Measurements from ENCODE around the gene CPT1B. TPM values are rescaled to one million over a fixed set of nuclear protein-coding genes. Genes with fewer than 3 reads are reported as not detected.

The CPT1B gene
- 2.0 and 2.5 TPM in 2 replicates for total RNA-seq

DNA sequence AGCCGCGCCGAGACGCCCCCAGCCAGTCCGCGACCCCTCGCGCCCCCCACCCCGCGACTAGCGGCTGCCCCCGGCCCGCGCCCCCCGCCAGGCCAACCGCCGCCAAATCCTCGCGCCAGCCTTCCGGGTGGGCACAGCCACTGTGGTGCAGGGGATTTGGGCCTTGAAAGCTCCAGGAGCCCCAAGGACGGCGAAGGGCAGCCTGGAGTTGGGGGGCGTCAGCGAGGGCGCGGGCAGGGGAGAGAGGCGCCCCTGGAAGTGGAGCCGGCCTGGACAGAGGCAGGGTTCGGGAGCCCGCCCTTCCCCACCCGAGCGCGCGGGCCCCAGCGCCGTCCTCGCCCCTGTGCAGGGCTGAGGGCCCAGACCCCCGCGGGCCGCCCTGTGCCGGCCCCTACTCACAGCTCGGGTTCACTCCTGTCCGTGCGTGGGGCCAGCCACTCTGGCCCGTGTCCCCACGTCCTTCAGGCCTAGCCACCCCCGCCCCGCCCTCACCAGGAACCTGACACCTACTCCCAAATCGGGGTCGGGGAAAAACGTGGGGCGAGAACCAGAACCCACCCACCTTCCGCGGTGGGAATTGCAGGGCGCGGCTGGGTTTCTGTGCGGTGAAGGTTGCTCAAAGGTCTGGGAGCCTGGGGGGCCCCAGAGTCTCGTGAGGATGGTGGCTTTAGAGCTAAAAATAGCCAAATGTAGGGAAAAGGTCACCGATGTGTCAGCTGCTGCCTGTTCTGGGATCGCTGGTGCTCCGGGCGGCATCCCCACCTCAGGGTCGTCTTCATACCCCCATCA is at the start of gene CPT1B:
Gene CPT1B (minus strand): TSS at position 441 of the 789 bp plus-strand sequence. CDS start 512 bp downstream, outside the sequence.

DNA sequence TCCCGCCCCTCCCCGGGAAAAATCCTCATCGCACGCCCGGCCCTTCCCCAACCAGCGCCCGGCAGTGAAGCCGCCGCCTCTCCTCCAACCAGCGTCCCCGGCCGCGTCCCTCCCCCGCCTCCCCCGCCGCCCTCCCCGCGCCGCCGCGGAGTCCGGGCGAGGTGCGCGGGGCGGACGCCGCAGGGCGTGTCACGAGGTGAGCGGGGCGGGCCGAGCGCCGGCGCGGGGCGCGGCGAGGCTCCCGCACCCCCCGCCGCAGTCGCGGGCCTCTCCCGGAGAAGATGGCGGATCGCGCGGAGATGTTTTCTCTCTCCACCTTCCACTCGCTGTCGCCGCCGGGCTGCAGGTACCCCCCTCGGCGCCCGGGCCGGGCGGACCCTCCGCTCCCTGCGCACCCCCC is 22.3 kb upstream of the CPT1B start, which contains the start of gene MAPK8IP2:
Gene MAPK8IP2 (plus strand): TSS at position 256 of the 400 bp plus-strand sequence. CDS start 26 bp downstream, at position 282.

DNA sequence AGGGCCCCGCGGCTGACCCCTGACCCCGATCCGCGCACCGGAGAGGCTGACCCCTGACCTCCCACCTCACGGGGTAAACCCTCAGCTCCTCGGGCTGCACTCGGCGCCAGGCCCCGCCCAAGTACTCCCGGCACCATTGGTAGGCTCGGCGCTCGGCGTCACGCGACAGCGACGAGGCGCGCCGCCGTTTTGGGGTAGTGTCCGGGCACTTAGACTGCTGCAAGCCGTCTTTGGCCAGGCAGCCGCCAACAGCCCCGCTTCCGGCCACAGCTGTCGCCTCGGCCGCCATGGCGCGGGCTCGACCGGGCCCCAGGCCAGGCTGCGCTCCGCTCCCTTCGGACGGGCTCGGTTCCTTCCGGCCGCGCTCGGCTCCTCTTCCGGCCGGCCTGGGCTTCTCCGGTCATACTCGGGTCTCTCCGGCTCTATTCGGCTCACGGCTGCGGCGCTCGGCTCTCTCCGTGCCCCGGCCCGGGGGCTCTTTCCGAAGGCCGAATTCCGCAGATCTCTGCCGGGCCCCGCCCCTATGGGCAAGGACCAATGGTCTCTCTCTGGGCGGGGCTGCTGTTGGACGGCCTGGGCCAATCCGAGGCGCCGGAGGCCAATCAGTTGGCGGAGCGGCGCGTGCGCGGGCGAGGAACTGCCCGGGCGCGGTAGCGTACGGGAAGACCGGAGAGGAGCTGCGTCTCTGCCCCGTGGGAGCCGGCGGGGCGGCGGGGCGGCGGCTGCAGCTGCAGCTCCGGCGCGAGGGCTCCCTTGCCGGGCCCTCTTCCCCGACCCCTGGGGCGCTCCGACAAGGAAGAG is 4.5 kb upstream of the CPT1B start, which contains the start of gene CHKB:
Gene CHKB (minus strand): TSS at position 357 of the 801 bp plus-strand sequence. CDS start 68 bp downstream, at position 289.

DNA sequence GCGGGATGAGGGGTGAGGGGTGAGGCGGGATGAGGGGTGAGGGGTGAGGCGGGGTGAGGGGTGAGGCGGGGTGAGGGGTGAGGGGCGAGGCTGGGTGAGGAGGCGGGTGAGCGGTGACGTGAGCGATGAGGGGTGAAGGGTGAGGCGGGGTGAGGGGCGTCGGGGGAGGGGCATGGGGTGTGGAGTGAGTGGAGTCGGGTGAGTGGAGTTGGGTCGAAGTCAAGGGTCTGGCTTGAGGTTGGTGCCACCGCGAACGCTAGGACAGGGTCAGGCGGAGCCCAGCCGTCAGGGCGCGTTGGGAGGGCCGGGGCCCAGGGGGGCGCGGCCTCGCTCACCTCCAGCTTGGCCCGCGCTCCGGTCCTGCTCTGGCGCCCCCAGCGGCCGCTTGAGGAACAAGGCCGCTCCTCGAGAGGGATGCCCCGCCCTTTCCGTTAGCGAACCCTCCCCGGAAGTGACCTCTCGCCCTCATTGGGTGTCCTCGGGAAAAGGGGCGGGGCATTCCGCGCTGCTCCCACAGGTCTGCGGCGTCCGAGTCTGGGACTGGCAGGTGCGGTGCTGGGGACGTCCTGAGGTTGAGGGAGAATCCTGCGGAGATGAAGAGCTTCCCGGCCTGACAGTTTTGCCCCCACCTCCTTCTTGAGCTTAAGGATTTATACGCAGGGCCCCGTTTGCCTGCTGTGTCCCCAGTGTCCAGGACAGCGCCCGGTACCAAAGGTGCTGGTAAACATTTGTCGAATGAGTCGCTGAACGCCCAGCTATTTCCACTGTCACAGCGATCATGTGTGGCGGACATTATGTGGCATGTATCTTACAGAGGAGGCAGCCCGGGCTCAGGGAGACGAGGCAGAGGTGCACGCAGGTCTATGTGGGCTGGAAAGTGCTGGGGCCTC is 15.5 kb downstream of the CPT1B start, which contains the start of gene SYCE3:
Gene SYCE3 (minus strand): TSS at position 397 of the 890 bp plus-strand sequence. CDS start 6,514 bp downstream, outside the sequence.

DNA sequence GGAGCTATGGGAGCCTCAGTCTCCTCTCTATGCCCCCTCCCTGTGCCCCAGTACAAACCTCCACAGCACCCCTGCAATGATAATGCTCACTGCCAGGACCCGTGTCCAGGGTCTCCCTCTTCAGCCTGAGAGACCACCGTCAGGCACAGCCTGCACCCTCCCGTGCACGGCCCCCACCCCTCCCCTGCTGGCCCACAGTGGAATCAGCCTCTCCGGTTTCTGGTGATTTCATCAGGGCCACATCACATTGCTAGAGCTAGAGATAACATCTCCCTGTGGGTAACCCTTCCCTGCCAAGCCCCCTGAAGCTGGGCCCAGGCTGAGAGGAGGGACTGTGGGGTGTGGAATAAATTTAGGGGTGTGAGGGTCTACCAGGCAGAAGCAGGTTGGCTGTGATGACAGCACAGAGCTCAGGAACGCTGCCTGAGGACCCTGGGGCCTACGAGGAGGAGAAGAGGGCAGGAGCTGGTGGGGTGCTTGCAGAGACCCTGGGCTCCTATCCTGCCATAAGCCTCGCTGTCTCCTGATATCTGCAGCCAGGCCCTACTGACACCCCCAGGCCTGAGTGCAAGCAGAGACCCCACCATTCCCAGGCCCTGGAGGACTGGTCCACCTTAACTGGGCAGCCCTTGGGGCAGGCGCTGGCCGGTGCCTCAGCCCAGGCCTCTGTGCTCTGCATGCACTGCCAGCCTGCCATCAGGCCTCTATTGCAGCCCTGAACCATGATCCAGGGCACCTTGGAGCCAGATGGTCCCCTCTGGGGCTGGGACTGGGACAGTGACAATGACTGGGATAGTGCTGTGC is 32.5 kb downstream of the CPT1B start, which contains the start of gene KLHDC7B:
Gene KLHDC7B (plus strand): TSS at position 378 of the 804 bp plus-strand sequence. CDS start 345 bp downstream, at position 723.

DNA sequence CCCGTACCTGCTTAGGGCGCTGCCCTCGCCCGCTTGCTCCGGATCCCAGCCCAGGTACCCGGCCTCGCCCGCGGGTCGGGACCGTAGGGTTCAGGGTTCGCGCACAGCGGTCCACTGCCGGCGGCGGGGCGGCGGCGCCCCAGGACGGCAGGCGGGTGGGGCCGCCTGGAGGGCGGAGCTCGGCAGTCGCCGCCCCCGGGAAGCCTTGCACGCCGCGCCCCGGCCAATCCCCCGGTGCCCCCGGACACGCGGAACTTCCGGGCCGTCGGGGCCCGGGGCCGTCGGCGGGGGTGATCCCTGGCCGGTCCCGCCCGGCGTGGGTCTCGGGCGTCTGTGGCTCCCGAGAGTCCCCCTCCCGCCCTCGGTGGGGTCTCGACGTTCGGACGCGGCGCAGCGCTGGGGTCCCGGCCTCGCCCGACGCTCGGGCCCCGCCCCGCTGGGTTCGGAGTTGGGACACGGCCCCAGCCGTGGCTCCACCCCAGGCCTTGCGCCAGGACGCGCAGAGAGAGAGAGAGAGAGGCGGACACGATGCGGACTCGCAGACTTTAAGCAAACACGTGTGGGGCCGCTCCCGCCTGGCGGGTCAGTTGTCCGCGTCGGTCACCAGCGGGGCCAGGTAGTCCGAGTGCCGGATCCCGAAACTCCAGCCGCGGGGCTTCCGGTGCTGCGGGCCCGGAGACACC is 48.2 kb downstream of the CPT1B start, which contains the start of gene TYMP:
Gene TYMP (minus strand): TSS at position 116 of the 683 bp plus-strand sequence. CDS start 303 bp downstream, outside the sequence.

DNA sequence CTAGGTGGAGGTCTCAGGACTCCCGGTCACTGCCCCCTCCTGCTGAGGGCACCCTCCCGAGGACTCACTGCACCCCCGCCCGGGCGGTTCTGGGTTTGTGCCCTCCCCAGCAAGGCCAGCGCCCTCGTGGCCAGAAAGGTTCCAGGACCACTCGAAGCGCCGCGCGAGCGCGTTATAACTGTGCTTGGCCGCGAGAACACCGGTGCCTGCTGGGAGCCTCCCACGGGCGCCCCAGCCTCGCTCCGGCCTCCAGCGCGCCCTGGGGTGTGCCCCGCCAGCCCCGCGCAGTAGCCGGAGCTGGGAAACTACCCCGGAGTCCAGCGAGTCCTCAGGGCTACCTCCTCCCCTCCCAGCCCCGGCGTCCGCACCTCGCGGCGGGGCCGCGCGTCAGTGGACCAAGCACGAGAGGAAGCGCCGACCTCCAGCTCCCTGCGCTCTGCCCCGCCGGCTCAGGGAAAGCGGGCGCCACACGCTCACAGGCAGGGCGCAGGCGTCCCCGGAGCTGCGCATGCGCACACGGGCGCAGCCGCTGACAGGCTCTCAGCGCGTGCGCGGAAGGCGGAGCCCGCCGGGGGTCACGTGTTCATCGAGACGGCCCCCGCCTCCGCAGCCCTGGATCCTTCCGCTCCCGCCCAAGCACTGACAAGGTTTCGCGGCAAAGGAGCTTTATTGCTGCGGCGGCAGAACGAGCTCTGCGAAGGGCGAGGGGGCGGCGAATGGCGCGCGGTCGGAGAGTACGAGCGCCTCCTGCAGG is 52.9 kb downstream of the CPT1B start, which contains the start of gene SCO2:
Gene SCO2 (minus strand): TSS at position 495 of the 754 bp plus-strand sequence. CDS start 1,187 bp downstream, outside the sequence.

Other genes with a start within 250 kb of the CPT1B start
- gene PPP6R2, start 235.1 kb downstream of the CPT1B start, total RNA-seq, result 59.3 and 77.4 TPM in 2 replicates
- 50.7 and 68.9 TPM in 2 replicates for gene SBF1, start 103.4 kb downstream of the CPT1B start, total RNA-seq
- 0.48 and 0.65 TPM in 2 replicates for gene ADM2, start 96.9 kb downstream of the CPT1B start, total RNA-seq
- not detected in 2 replicates for gene MIOX, start 91.6 kb downstream of the CPT1B start, total RNA-seq
- 43.1 and 52.6 TPM in 2 replicates for gene LMF2, start 70.7 kb downstream of the CPT1B start, total RNA-seq
- 27.8 and 31.7 TPM in 2 replicates for gene NCAPH2, start 70.2 kb downstream of the CPT1B start, total RNA-seq
- 2.9 and 3.2 TPM in 2 replicates for gene SCO2, start 52.8 kb downstream of the CPT1B start, total RNA-seq
- gene TYMP, start 48.4 kb downstream of the CPT1B start, total RNA-seq, result 5.5 and 9.5 TPM in 2 replicates
- gene KLHDC7B, start 32.5 kb downstream of the CPT1B start, total RNA-seq, result under 0.01 TPM in 1 of 2 replicates, not detected in the other
- gene SYCE3, start 15.5 kb downstream of the CPT1B start, total RNA-seq, result not detected in 2 replicates
- 32.6 and 36.6 TPM in 2 replicates for gene CHKB, start 4.4 kb upstream of the CPT1B start, total RNA-seq
- 0.10 and 0.33 TPM in 2 replicates for gene MAPK8IP2, start 22.4 kb upstream of the CPT1B start, total RNA-seq
- 20.8 and 41.5 TPM in 2 replicates for gene ARSA, start 49.7 kb upstream of the CPT1B start, total RNA-seq
- gene SHANK3, start 94.4 kb upstream of the CPT1B start, total RNA-seq, result 29.8 and 43.8 TPM in 2 replicates
- gene ACR, start 159.8 kb upstream of the CPT1B start, total RNA-seq, result 0.38 and 1.3 TPM in 2 replicates
- gene RABL2B, start 205.2 kb upstream of the CPT1B start, total RNA-seq, result 13.5 and 16.0 TPM in 2 replicates

All from vein endothelial cell (primary cell).